Stimulated activated CD8-positive, alpha-beta memory T cell treated with anti-CD3 and anti-CD28 coated beads, Interleukin-12 subunit alpha, Interleukin-12 subunit beta, amount 100 ng/mL, for 1 hour (primary cell): ENCODE data around the gene ARHGDIG.
"Not testable (repeated sequence)": the region's sequence is repeated elsewhere in the genome, so short reads cannot be mapped to it uniquely, and the experiment has no call there.

Experiments used
- DNase-seq: peaks from one replicate; pipeline ENCODE4 v3.0.0-alpha.2; 2020; ENCODE audit warnings: low read depth

The ARHGDIG gene

GRCh38 chr16:280552-280951 is at the start of gene ARHGDIG:
TSS of gene ARHGDIG (plus strand) at chr16:280591. CDS start at chr16:280681, 90 bp downstream.
- no peak for DNase-seq

GRCh38 chr16:230949-231348 is 49.4 kb upstream of the ARHGDIG start:
- DNase-seq: no peak

GRCh38 chr16:234468-235305 is 45.7 kb upstream of the ARHGDIG start, which contains the start of gene FAM234A:
TSS of gene FAM234A (plus strand) at chr16:234821. CDS start at chr16:254414, 19,593 bp downstream.
- peak; percentile 92 for DNase-seq

GRCh38 chr16:239948-240277 is 40.5 kb upstream of the ARHGDIG start:
- DNase-seq: no peak

- no peak for DNase-seq
These were observed 39.8 kb upstream of the ARHGDIG start for GRCh38 chr16:240559-240958.

GRCh38 chr16:242281-242680 is 38.1 kb upstream of the ARHGDIG start:
- no peak for DNase-seq

- no peak for DNase-seq
These were observed 37.0 kb upstream of the ARHGDIG start for GRCh38 chr16:243348-243747.

- no peak for DNase-seq
These were observed 35.3 kb upstream of the ARHGDIG start for GRCh38 chr16:245105-245504.

- DNase-seq: no peak
These were observed 33.4 kb upstream of the ARHGDIG start for GRCh38 chr16:247027-247426.

GRCh38 chr16:249431-249830 is 31.0 kb upstream of the ARHGDIG start:
- no peak for DNase-seq

- no peak for DNase-seq
These were observed 27.7 kb upstream of the ARHGDIG start for GRCh38 chr16:252366-253337.

GRCh38 chr16:253833-254232 is 26.6 kb upstream of the ARHGDIG start:
- no peak for DNase-seq

- no peak for DNase-seq
These were observed 25.9 kb upstream of the ARHGDIG start for GRCh38 chr16:254461-254860.

- DNase-seq: no peak
These were observed 25.2 kb upstream of the ARHGDIG start for GRCh38 chr16:255183-255582.

GRCh38 chr16:258091-258490 is 22.3 kb upstream of the ARHGDIG start:
- not testable (repeated sequence) for DNase-seq

- no peak for DNase-seq
These were observed 21.2 kb upstream of the ARHGDIG start for GRCh38 chr16:259226-259625.

- DNase-seq: no peak
These were observed 20.6 kb upstream of the ARHGDIG start for GRCh38 chr16:259814-260253.

GRCh38 chr16:260326-260725 is 20.1 kb upstream of the ARHGDIG start:
- no peak for DNase-seq

- DNase-seq: no peak
These were observed 19.2 kb upstream of the ARHGDIG start for GRCh38 chr16:261031-261691.

- DNase-seq: no peak
These were observed 18.2 kb upstream of the ARHGDIG start for GRCh38 chr16:262121-262745.

- DNase-seq: no peak
These were observed 17.1 kb upstream of the ARHGDIG start for GRCh38 chr16:263182-263774.
